HG03025 (cell line): Measurements from ENCODE around the gene GNAT3.

Experiments used
- ATAC-seq: cut with Tn5 transposase; IDR thresholded peaks from one replicate; pipeline ENCODE4 v1.9.1; 2021; ENCODE audit warnings: mild to moderate bottlenecking, moderate library complexity; ENCODE audit not compliant: unreplicated experiment, low FRiP score

GNAT3 gene

GRCh38 chr7:80505900-80506500, 5.9 kb downstream of the GNAT3 start:
- no peak for ATAC-seq

- ATAC-seq = no peak
These were observed 11.5 kb downstream of the GNAT3 start for GRCh38 chr7:80500325-80500724.

- ATAC-seq = no peak
These were observed 12.4 kb downstream of the GNAT3 start for GRCh38 chr7:80499350-80499953.

- ATAC-seq = no peak
These were observed 13.1 kb downstream of the GNAT3 start for GRCh38 chr7:80498481-80499349.

- ATAC-seq = no peak
These were observed 15.3 kb downstream of the GNAT3 start for GRCh38 chr7:80496586-80496985.

GRCh38 chr7:80493121-80493849, 18.6 kb downstream of the GNAT3 start:
- no peak for ATAC-seq

GRCh38 chr7:80491462-80491861, 20.4 kb downstream of the GNAT3 start:
- ATAC-seq = no peak

GRCh38 chr7:80488851-80489370, 23.0 kb downstream of the GNAT3 start:
- no peak for ATAC-seq

- ATAC-seq = no peak
These were observed 23.5 kb downstream of the GNAT3 start for GRCh38 chr7:80488406-80488805.

- no peak for ATAC-seq
These were observed 26.1 kb downstream of the GNAT3 start for GRCh38 chr7:80485721-80486120.

- ATAC-seq = no peak
These were observed 28.9 kb downstream of the GNAT3 start for GRCh38 chr7:80482950-80483349.

GRCh38 chr7:80481196-80481884, 30.5 kb downstream of the GNAT3 start:
- ATAC-seq = no peak

- ATAC-seq = no peak
These were observed 31.3 kb downstream of the GNAT3 start for GRCh38 chr7:80480566-80480965.

GRCh38 chr7:80478683-80479082, 33.2 kb downstream of the GNAT3 start:
- ATAC-seq = no peak

- no peak for ATAC-seq
These were observed 35.8 kb downstream of the GNAT3 start for GRCh38 chr7:80476035-80476434.

GRCh38 chr7:80475383-80475782, 36.5 kb downstream of the GNAT3 start:
- ATAC-seq = no peak

- ATAC-seq = no peak
These were observed 38.1 kb downstream of the GNAT3 start for GRCh38 chr7:80473751-80474150.

GRCh38 chr7:80472491-80473200, 39.2 kb downstream of the GNAT3 start:
- ATAC-seq = no peak

GRCh38 chr7:80468931-80469714, 42.7 kb downstream of the GNAT3 start:
- no peak for ATAC-seq
